ENCODE results near the gene PHKA2.

The PHKA2 gene

DNA sequence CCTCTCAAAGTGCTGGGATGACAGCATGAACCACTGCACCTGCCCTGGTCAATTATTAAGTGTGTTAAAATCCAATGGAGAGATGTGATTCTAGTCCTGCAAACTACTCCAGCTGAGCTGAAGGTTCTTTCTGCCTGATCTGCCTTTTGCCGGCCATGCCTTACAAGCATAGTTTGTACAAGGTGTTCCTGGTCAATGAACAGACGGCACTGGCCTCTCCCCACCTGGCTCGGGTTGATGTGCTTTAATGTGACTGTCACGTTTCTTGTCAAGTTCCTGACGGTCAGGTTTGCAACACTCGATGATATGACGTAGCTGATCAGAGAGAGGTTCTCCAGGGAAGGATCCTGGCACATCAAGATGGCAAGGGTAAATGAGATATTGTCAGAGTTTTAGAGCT, 23.1 kb upstream of the PHKA2 start:
- no peak for TF ChIP-seq ZFX (IDR thresholded peaks at IDR 0.05; ENCODE audit: borderline replicate concordance)
- TF ChIP-seq, protein P1, sequence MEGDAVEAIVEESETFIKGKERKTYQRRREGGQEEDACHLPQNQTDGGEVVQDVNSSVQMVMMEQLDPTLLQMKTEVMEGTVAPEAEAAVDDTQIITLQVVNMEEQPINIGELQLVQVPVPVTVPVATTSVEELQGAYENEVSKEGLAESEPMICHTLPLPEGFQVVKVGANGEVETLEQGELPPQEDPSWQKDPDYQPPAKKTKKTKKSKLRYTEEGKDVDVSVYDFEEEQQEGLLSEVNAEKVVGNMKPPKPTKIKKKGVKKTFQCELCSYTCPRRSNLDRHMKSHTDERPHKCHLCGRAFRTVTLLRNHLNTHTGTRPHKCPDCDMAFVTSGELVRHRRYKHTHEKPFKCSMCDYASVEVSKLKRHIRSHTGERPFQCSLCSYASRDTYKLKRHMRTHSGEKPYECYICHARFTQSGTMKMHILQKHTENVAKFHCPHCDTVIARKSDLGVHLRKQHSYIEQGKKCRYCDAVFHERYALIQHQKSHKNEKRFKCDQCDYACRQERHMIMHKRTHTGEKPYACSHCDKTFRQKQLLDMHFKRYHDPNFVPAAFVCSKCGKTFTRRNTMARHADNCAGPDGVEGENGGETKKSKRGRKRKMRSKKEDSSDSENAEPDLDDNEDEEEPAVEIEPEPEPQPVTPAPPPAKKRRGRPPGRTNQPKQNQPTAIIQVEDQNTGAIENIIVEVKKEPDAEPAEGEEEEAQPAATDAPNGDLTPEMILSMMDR (IDR thresholded peaks at IDR 0.05), result no peak
- H3K27ac ChIP-seq, result no peak overlapping the region

DNA sequence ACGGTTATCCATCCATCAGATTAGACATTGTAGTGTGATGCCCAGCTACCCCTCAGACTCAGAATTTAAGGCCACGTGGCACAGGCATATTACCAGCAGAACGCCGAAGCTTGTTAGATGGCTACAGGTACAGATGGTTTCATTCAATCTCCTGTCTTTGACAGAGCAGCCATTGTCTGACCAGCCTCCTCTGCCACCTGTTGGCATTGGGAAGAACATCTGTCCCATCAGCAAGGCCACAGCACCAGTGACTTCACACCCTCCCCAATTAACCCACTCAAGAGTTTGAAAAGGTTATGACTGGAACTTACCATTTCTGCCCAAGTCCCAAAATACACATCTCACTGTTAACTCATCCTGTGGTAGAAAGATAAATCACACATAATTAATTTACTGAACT, 22.0 kb upstream of the PHKA2 start:
- no peak for TF ChIP-seq ZFX (IDR thresholded peaks at IDR 0.05; ENCODE audit: borderline replicate concordance)
- TF ChIP-seq, protein P1 (IDR thresholded peaks at IDR 0.05), result no peak
- no peak overlapping the region for H3K27ac ChIP-seq

DNA sequence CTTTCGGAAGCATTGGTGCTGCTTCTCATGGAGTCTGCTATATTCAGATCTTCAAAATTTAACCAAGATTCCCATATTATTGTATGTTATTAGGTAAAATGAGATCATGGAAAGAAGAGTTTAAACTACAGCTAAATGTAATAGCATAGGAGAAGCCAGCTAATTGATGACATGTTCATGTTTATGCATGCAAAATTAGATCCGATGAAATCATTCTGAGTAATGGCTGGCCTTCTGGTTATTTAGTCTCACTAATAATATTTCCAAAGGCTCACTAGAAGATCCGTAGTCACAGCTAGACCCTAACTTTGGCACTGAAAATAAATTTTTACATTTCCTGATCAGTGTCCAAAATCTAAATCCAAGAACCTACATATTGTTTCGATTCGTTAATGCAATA, 19.8 kb upstream of the PHKA2 start:
- TF ChIP-seq ZFX (IDR thresholded peaks at IDR 0.05; ENCODE audit: borderline replicate concordance), result no peak
- TF ChIP-seq, protein P1 (IDR thresholded peaks at IDR 0.05), result no peak
- H3K27ac ChIP-seq, result no peak overlapping the region

DNA sequence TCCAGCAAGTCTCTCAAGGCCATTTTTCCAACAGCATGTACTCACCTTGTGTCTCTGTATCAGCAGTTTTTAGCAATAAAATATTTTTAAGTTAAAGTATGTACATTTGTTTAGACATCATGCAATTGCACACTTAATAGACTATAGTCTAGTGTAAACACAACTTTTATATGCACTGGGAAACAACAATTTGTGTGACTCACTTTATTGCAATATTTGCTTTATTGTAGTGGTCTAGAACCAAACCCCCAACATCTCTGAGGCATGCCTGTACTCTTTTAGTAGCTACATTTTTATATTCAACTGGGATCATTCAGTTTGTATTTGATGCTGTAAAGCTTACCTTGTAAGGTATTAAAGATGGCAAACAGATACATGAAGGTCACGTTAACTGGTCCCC, 14.7 kb upstream of the PHKA2 start:
- TF ChIP-seq, protein P1 (IDR thresholded peaks at IDR 0.05), result no peak
- no peak for TF ChIP-seq ZFX (IDR thresholded peaks at IDR 0.05; ENCODE audit: borderline replicate concordance)
- H3K27ac ChIP-seq, result no peak overlapping the region

DNA sequence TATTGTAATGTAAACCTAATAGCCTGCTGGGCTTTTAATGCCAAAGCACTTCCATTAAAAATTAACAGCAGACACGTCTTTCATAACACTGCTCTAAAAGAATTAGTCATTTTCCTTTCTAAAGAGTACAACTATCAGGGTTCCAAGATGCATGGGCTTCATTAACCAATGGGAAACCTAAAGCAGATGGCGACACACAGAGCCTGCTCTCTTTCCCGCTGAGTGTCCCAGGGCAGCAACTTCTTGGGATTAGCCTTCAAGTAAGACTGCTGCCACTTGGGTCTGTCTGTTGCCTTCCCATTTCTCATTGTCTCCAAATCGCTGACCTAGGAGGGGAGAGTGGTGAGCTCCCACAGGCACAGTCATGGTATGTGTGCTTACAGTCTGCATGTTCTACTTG, 14.0 kb upstream of the PHKA2 start:
- H3K27ac ChIP-seq, result no peak overlapping the region
- TF ChIP-seq, protein P1 (IDR thresholded peaks at IDR 0.05), result no peak
- TF ChIP-seq ZFX (IDR thresholded peaks at IDR 0.05; ENCODE audit: borderline replicate concordance), result no peak

DNA sequence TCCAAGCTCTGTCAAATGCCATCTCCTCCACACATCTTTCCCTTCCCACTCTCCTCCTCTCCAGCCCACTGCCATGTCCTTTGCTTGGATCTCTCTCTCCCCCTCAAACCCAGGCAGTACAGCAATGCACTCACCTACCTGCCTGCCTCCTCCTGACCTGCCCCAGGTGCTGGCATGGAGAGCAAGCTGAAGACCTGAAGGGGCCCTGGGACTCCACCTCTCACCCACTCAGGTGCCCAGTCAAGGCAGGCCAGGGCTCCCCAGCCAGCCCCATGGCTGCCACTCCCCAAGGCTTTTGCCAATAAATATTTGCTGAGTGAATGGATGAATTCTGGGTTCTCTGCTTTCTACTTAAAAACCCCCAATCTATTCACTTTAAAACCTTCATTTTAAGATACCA, 12.6 kb upstream of the PHKA2 start:
- H3K27ac ChIP-seq, result no peak overlapping the region
- TF ChIP-seq ZFX (IDR thresholded peaks at IDR 0.05; ENCODE audit: borderline replicate concordance), result no peak
- TF ChIP-seq, protein P1 (IDR thresholded peaks at IDR 0.05), result no peak

DNA sequence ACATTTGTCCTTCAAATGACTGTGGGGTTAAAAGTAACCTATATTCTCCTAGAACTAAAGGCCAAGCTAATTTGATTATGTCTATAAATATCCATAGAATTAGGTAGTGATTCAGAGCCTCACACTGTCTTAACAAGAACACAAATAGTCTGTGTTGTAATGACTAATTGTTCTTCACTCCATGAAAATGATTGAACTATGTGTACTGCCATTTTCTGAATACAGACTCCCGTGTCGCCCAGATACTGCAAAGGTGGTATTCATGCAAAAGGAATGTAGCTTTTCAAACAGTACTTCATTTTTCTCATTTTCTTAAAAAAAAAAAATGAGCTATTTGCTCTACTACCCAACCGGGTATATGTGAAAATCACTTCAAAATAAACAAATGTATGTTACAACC, 11.3 kb upstream of the PHKA2 start:
- H3K27ac ChIP-seq, result no peak overlapping the region
- TF ChIP-seq, protein P1 (IDR thresholded peaks at IDR 0.05), result no peak
- TF ChIP-seq ZFX (IDR thresholded peaks at IDR 0.05; ENCODE audit: borderline replicate concordance), result no peak
